GM21447 (cell line): ENCODE measurements around the gene AQP11.
"Not testable (repeated sequence)": the region's sequence is repeated elsewhere in the genome, so short reads cannot be mapped to it uniquely, and the experiment has no call there.

Experiments
- ATAC-seq: cut with Tn5 transposase; IDR thresholded peaks from one replicate; pipeline ENCODE4 v1.9.1; 2021; ENCODE audit not compliant: unreplicated experiment

AQP11 gene

DNA sequence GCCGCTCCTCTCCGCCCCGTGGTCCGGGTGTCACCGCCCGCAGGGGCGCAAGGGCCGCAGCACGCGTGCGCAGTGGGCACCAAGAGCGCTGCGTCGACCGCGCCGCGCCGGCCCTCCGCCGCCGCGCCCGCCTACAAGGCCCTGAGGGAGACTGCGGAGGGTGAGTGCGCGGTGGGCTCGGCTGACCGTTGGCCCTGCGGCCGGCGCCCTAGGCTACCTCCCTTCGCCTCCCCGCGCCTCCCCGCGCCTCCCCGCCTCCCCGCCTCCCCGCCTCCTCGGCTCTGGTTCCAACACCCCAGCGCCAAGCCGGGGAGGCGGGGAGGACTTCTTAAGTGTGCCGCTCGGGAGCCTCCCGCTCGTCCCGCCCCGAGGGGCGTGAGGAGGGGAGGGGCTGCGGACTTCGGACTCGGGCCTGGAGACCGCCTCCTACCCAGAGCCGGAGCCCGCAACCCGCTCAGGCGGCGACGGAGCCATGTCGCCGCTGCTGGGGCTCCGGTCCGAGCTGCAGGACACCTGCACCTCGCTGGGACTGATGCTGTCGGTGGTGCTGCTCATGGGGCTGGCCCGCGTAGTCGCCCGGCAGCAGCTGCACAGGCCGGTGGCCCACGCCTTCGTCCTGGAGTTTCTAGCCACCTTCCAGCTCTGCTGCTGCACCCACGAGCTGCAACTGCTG is at the start of gene AQP11:
TSS of gene AQP11 (plus strand) at position 433 of the 673 bp plus-strand sequence. CDS start at position 473, 40 bp downstream.
- peak; percentile 77 for ATAC-seq

DNA sequence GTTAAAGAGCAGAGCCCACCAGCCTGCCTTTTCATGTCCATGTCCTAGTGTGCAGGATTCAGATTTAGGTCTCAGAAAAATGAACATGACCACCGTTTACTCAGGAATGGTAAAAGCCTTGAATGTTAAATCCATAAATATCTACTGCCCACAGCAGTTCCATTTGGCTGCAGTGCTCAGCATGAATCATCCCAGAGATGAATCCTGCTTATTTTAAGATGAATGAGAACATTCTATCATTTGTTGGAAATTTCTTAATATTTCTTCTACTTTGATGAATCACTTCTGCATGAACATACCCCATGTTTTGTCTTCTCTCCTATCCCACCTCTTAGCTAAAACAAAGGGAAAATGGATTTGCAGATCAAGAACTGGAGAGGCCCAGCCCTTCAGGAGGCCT is 47.5 kb upstream of the AQP11 start:
- no peak for ATAC-seq

- ATAC-seq: no peak
Measured at GRCh38 chr11:77547047-77547836, 42.5 kb upstream of the AQP11 start.

- ATAC-seq: no peak
Measured at GRCh38 chr11:77547863-77548551, 41.7 kb upstream of the AQP11 start.

- no peak for ATAC-seq
Measured at GRCh38 chr11:77548552-77549445, 41.0 kb upstream of the AQP11 start.

GRCh38 chr11:77551426-77551825 is 38.3 kb upstream of the AQP11 start:
- not testable (repeated sequence) for ATAC-seq

GRCh38 chr11:77557553-77557952 is 32.2 kb upstream of the AQP11 start:
- ATAC-seq: no peak

GRCh38 chr11:77558380-77558779 is 31.4 kb upstream of the AQP11 start:
- no peak for ATAC-seq

DNA sequence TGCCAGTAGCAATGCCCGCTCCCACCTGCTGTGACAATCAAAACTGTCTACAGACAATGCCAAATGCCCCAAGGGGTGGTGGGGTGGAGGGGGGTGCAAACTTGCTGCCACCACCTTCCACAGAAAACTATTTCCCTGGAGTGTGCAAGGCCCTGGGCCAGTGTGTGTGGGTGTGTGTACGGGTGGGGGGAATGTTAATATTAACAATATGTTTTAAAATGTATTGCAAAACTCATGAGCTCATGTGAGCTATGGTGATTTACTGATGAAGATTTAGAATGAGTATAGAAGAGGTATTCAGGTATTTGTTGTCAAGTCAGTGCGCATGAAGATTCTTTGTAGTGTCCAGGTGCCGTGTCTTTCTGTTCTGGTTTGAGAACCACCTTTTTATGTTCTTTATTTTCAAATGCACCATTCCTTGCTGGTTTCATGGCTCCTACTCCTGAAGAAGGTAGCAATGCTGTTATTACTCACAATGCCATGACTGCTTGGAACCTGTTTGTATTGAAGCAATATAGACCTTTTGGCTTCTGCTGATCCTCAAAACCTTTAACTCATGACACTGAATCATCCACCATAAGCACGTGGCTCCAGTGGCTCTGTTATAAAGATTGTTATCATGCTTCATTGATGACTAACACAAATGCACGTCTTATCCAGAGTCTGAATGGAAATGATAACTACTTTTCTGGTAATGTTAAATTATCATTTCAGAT is 29.9 kb upstream of the AQP11 start:
- no peak for ATAC-seq

GRCh38 chr11:77560605-77561004 is 29.1 kb upstream of the AQP11 start:
- ATAC-seq: no peak

DNA sequence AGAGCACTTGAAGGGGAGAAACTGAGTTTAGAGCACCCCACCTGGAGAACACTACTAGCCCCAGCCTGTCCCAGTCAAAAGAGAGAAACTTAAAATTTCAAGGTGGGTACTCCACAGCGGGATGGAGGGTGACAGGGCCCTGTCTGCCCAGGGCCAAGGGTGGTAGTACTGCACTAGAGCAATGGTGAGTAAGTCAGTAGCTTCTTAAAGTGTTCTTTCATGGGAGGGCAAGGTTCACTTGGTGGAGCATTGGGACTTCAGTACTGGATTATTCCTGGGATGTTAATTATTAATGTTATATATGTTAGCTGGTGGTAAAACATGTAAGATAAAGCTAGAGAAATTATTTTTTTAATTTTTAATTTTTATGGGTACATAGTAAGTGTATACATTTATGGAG is 28.5 kb upstream of the AQP11 start:
- ATAC-seq: no peak

DNA sequence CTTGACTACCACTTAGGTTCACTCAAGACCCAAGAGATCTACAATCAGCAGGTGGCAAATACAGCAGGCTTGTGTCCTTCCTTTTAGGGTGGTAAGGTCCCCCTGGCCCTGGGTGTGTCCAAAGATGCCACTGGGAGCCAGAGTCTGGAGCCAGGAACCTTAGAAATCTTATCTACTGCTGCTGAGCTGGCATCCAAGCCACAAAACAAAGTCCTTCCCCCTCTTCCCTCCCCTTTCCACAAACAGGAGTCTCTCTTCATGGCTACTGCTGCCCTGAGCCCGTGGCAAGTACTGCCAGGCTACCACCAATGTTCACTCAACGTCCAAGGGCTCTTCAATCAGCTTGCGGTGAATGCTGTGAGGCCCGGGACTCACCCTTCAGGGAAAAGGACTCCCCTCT is 21.4 kb upstream of the AQP11 start:
- ATAC-seq: no peak

DNA sequence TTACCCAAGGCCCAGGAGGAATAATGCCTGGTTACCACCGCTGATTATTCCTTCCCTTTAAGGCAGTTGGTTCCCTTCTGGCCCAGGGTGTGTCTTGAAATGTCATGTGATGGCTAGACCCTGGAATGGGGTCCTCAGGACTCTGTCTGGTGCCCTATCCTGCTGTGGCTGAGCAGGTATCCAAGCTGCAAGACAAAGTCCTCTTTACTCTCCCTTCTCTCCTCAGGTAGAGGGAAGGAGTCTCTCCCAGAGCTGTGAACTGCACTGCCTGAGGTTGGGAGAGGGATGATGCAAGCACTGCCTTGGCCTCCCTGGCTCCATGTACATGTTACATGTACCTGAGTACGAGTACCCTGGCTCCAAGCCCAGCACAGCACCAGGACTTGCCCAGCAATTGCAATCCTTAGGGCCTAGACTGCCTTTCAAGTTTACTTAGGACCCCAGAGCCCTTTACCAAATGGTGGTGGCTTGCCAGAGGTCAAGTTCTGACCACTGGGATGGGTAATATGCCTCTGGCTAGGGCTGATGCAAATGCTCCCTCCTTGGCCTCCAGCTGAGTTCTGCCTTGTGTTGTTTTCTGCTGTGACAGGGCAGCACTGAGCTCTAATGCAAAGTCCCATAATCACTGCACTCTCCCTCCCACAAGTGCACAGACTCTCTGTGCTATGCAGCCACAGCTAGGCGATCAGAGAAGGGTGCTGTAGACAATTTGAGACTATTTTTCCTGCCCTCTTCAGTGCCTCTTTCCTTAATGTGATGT is 20.7 kb upstream of the AQP11 start:
- ATAC-seq: no peak

DNA sequence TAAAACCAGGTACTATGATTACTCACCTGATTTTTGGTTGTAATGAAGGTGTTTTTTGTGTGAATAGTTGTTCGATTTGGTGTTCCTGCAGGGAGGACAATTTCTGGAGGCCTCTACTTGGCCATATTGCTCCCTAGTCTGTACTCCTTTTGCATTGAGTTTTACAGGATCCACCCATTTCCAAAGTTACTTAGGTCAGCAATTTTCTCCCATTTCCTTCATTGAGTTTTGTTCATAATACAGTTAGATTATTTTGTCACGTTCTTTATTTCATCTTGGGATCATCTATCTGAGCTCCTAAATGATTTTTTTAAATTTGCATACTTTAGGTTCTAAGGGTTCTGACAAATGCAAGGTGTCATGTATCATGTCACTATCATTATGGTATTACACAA is 20.1 kb upstream of the AQP11 start:
- ATAC-seq: no peak

DNA sequence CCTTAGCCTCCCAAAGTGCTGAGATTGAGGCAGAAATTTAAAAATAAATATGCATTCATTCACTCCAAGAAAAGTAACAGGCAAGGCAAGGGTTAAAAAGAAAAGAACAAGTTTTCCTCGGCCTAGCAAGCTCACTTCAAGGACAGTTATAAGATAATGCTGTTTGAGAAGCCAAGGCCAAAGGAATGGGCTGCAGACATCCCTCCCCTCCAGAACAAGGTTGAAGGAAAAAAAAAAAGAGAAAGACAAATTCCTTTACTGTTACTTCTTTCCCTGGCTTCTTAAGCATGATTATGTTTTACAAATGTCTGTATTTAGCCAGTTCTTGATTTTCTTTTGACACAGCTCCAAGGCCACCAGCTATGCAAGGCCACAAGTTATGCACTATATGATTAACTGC is 18.9 kb upstream of the AQP11 start:
- ATAC-seq: not testable (repeated sequence)

DNA sequence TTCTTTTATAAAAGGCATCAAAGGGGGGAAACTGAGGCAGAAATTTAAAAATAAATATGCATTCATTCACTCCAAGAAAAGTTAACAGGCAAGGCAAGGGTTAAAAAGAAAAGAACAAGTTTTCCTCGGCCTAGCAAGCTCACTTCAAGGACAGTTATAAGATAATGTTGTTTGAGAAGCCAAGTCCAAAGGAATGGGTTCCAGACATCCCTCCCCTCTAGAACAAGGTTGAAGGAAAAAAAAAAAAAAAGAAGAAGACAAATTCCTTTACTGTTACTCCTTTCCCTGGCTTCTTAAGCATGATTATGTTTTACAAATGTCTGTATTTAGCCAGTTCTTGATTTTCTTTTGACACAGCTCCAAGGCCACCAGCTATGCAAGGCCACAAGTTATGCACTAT is 14.3 kb upstream of the AQP11 start:
- not testable (repeated sequence) for ATAC-seq

DNA sequence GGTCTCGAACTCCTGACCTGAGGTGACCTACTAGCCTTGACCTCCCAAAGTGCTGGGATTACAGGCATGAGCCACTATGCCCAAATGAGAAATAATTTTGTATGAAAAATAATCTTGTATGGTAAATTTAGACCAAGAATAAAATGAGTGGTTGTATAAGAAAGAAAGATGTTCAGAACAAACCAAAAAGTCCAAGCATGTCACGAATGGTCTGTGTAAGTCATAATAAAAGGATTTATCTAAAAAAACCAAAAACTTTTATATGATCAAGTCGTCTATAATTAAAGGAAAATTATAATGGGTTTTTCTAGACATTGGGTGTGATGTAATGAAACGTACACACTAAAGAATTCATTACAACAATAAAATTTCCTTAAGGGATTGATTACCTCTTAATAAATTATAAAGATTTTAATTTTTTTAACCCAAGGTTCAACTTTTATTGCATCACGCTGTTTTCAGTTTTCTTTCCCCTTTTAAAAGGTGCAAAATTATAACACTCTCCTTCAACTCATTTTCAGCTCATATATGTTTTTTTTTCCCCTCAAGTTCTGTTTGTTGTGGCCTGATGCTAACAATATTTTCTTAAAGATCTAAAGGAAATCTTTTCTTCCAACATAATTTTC is 8.9 kb upstream of the AQP11 start:
- ATAC-seq: no peak

- peak; percentile 18 for ATAC-seq
Measured at GRCh38 chr11:77589181-77589520, 602 bp upstream of the AQP11 start.

- ATAC-seq: peak; percentile 6
Measured at GRCh38 chr11:77590194-77590782, 535 bp downstream of the AQP11 start.
